GM12878 (cell line): ENCODE results near the gene ACHE. TPM values are rescaled to one million over a fixed set of nuclear protein-coding genes. Genes with fewer than 3 reads are reported as not detected.

Source experiments
- ATAC-seq: fragments of 200-7000 bp; cut with Tn5 transposase; 3 replicates; pipeline ENCODE4 v1.9.1; 2020; ENCODE audit warnings: mild to moderate bottlenecking, moderate library complexity
- BruUV-seq: library from RNA; stranded (reverse); fragments of 400-500 nt; replicated peaks from 2 replicates; lab custom pipeline; 2021; lab: Mats Ljungman, UMichigan
- CTCF ChIA-PET: fragments of 300-600 bp; sonication (Branson Sonifier 250); formaldehyde crosslinking; extraction: SDS; loops from one replicate; lab custom pipeline; 2021; ENCODE audit warnings: inconsistent platforms; lab: Yijun Ruan, JAX
- POLR2A ChIA-PET: fragments of 350-600 bp; formaldehyde crosslinking; extraction: SDS; loops from one replicate; lab custom pipeline; 2021; ENCODE audit warnings: inconsistent platforms; lab: Charles Lee
- RAD21 ChIA-PET: fragments of 300-600 bp; sonication (Branson Sonifier 250); formaldehyde crosslinking; loops from one replicate; lab custom pipeline; 2023; ENCODE audit warnings: antibody characterized with exemption; ENCODE audit not compliant: unreplicated experiment; lab: Charles Lee
- SMC1A ChIA-PET: fragments of 300-600 bp; sonication (Branson Sonifier 250); formaldehyde crosslinking; loops from one replicate; lab custom pipeline; 2023; ENCODE audit not compliant: unreplicated experiment, uncharacterized antibody; lab: Charles Lee
- DNase-seq: peaks from one replicate; pipeline ENCODE4 v3.0.0-alpha.2; 2011; ENCODE audit warnings: low read depth, low spot score
- FAIRE-seq: peaks from 3 replicates; lab custom pipeline; 2011; peaks lifted over from hg19 to GRCh38; lab: Jason Lieb, UNC
- H2AFZ ChIP-seq: 2 replicates; pipeline ENCODE4 v1.6.0; 2011; ENCODE audit warnings: low read depth, low read length, control low read depth; ENCODE audit not compliant: control insufficient read depth
- H3K27ac ChIP-seq: 2 replicates; pipeline ENCODE4 v1.5.1; 2011; ENCODE audit warnings: control low read depth; ENCODE audit not compliant: control insufficient read depth, insufficient read depth
- H3K27me3 ChIP-seq, 2 experiments: replicated peaks in 1 of 2; 2 replicates each; pipeline versions ENCODE4 v1.6.0 to v1.6.1; 2011; ENCODE audit warnings: low read length in 1 of 2; ENCODE audit not compliant: control insufficient read depth in 2 of 2, insufficient read depth in 2 of 2
- H3K36me3 ChIP-seq, 2 experiments: 2 replicates each; pipeline ENCODE4 v1.5.1; 2011; ENCODE audit warnings: low read length in 1 of 2; ENCODE audit not compliant: control insufficient read depth in 2 of 2, insufficient read depth in 2 of 2
- H3K4me1 ChIP-seq: 2 replicates; pipeline ENCODE4 v1.6.1; 2011; ENCODE audit warnings: mild to moderate bottlenecking, low read length, moderate library complexity, mixed read lengths; ENCODE audit not compliant: control insufficient read depth, insufficient read depth
- H3K4me2 ChIP-seq: 2 replicates; pipeline ENCODE4 v1.6.0; 2011; ENCODE audit warnings: control low read depth; ENCODE audit not compliant: control insufficient read depth, insufficient read depth
- H3K4me3 ChIP-seq: fragments of 200-600 bp; sonication (generic); 2 replicates; pipeline ENCODE4 v1.5.1; 2016
- H3K79me2 ChIP-seq: 2 replicates; pipeline ENCODE4 v1.6.0; 2011; ENCODE audit warnings: low read length; ENCODE audit not compliant: control insufficient read depth, insufficient read depth
- H3K9ac ChIP-seq: 2 replicates; pipeline ENCODE4 v1.8.0; 2011; ENCODE audit warnings: low read length, control low read depth, mixed read lengths; ENCODE audit not compliant: control insufficient read depth, insufficient read depth
- H3K9me3 ChIP-seq: replicated peaks from 3 replicates; pipeline ENCODE4 v1.5.1; 2011; ENCODE audit warnings: mild to moderate bottlenecking, low read length; ENCODE audit not compliant: control insufficient read depth, insufficient read depth
- H4K20me1 ChIP-seq: 2 replicates; pipeline ENCODE4 v1.6.0; 2011; ENCODE audit not compliant: control insufficient read depth, insufficient read depth
- RAD21 ChIP-seq: IDR thresholded peaks from 2 replicates; pipeline ENCODE4 v1.6.1; 2011; ENCODE audit warnings: mild to moderate bottlenecking, low read depth, low read length, moderate library complexity; ENCODE audit not compliant: insufficient read depth
- STAT1 ChIP-seq: fragments of 450-650 bp; conservative IDR thresholded peaks from 2 replicates; pipeline ENCODE4 v1.6.1; 2014; ENCODE audit warnings: antibody characterized with exemption, mild to moderate bottlenecking
- SUZ12 ChIP-seq: fragments of 200-600 bp; sonication (generic); IDR thresholded peaks from one replicate; pipeline ENCODE4 v1.6.1; 2018; ENCODE audit warnings: antibody characterized with exemption, mild to moderate bottlenecking; ENCODE audit not compliant: unreplicated experiment
- WGBS: methylation state at CpG from one replicate; pipeline ENCODE4 v1.1.6; 2016; ENCODE audit warnings: low lambda C conversion rate; ENCODE audit not compliant: insufficient replicate concordance, insufficient coverage; ENCODE audit errors: missing lambda C conversion rate; 5-methylcytosine and 5-hydroxymethylcytosine counted together
- in situ Hi-C: fragments of 300-500 bp; cut with MboI; formaldehyde crosslinking; loops from 9 replicates; pipeline ENCODE4 v1.14.3; 2018; ENCODE audit warnings: mixed read lengths
- intact Hi-C: fragments of 100-400 bp; cut with micrococcal nuclease; formaldehyde crosslinking; loops from one replicate; pipeline ENCODE4 v1.14.2; 2022; ENCODE audit not compliant: unreplicated experiment
- polyA plus RNA-seq, 11 experiments: library from polyadenylated mRNA; depleted of rRNA in 4 of 11; unstranded in 6 of 11; stranded (reverse) in 5 of 11; fragments of >200 nt; fragmentation: Nextera tagmentation in 4 of 11; fragmentation: Illumina TruSeq in 1 of 11; extraction: Ambion mirVana in 4 of 11; extraction: Trizol in 1 of 11; gene quantifications; 1 replicate in 1 of 11; 2 replicates in 10 of 11; pipeline versions ENCODE4 v1.2.1 to v1.2.3, GENCODE V29; 2011 to 2016; ENCODE audit warnings: inconsistent platforms in 2 of 11, missing spikeins in 2 of 11, low read depth in 1 of 11
- total RNA-seq, 4 experiments: library from RNA; depleted of rRNA in 3 of 4; stranded (reverse); fragments of >200 nt in 3 of 4; fragmentation: Illumina TruSeq in 1 of 4; extraction: Trizol in 1 of 4; gene quantifications; 2 replicates each; pipeline versions ENCODE4 v1.2.1 to v1.2.3, GENCODE V29; 2013 to 2021
- TF ChIP-seq, protein P1 (sequence below): fragments of 450-650 bp; IDR thresholded peaks from 2 replicates; pipeline ENCODE4 v1.6.1; 2016; ENCODE audit warnings: mild to moderate bottlenecking

ACHE gene
- total and polyA plus RNA-seq, 10 of the 15 experiments (the other 5 are each of a cell fraction or from before 2014, with no cell fraction given), result 0.07 to 5.1 (median 2.3) TPM; not detected in 1

DNA sequence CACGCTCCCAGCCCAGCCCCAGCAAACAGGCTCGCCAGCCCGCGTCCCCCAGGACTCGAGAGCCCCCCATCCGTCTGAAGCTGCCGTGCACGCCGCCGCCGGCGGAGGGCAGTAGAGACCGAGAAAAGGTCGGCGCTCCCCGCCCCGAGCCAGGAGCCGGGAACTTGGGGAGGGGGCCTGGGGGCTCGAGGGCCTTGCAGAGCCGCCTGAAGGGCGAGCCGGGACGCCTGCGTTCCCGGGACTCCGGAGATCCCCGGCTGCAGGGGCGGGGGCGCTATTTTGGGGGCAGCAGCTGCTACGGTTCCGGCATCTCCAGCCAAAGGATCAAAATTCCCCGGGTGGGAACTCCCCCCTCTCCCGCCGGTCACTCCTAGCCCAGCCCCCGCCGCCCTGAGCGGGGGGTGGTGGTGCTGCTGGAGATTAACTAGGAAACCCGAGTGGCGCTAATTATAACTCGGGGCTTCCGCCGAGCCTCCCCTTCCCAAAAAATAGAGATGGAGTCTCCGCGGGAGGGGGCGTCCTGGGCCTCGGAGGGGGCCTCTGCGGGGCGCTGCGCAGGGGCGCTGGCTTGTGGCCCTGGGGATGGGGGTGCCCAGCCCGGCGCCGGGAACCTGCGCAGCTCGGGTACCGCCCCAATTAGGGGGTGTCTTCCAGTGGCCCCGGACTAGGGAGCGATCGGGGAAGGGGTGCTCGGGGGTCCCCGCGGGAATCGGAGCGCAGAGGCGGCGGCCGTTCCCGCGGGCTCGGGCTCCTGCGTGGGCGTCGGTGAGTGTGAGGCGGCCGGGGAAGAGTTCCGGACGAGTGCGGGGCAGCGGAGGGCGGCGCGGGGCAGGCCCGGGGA, 608 bp downstream of the ACHE start (continued):
- TF ChIP-seq RAD21, result peak; percentile 72
- 0 out of 2 replicates have a peak, but pooled peaks have one; percentile 28 for TF ChIP-seq STAT1

DNA sequence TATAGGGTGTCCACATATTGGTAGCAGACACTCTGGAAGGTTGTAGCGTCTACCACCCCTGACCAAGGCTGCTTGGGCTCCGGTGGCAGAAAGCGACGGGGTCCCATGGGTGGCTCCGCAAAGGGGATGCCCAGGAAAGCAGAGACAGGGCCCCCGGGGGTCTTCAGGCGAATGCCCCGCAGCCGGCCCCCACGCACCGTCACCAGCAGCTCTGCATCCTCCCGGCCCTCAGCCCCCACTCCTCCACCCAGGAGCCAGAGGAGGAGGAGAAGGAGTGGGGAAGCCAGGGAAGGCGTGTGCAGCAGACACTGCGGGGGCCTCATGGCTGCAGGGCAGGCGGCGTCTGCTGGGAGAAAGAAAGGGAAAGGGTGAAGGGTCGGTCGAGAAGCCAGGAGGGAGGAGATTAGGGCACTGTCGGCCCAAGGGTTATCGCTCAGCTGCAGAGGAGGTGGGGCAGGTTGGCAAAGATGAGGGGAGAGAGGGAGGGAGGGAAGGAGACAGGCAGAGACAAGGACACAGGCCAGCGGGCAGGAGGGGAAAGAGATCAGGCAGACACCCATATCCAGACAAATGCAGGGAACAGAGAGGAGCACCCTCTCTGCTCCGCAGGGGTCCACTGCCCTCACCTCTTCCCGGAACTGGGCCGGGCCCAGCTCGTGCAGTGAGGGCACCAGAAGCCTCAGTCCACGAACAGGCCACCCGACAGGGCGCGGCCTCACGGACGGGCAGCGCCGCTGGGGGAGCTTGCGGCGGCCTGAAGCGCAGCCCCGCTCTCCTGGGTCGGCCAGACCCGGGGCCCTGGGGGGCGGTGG, 1.6 kb downstream of the ACHE start:
- 43% methylated on average over 22 of the region's 40 CpGs for WGBS

More for the DNA sequence above, 1.6 kb downstream of the ACHE start:
- no peaks in the 10 kb centered on the region for H3K9me3 ChIP-seq
- H3K9ac ChIP-seq, result peak overlapping the region; percentile 27; the same call in 1 of the 2 replicates
- TF ChIP-seq, protein P1, sequence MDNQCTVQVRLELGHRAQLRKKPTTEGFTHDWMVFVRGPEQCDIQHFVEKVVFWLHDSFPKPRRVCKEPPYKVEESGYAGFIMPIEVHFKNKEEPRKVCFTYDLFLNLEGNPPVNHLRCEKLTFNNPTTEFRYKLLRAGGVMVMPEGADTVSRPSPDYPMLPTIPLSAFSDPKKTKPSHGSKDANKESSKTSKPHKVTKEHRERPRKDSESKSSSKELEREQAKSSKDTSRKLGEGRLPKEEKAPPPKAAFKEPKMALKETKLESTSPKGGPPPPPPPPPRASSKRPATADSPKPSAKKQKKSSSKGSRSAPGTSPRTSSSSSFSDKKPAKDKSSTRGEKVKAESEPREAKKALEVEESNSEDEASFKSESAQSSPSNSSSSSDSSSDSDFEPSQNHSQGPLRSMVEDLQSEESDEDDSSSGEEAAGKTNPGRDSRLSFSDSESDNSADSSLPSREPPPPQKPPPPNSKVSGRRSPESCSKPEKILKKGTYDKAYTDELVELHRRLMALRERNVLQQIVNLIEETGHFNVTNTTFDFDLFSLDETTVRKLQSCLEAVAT, result peak; percentile 39; the same call in 1 of the 2 replicates
- no peak for TF ChIP-seq SUZ12
- intact Hi-C loops (loop anchor here (1.0 to 5.0 kb wide), 2 partner anchors 73 to 183 kb away; partner anchors contain the start of gene MUC12), in situ Hi-C loops (loop anchor here (5.0 kb wide), 1 partner anchor 163 kb away; no protein-coding TSS in a partner anchor)
- FAIRE-seq (no peak), ATAC-seq (no peak), DNase-seq (no peak)
- H3K4me3 ChIP-seq, result peak overlapping the region; percentile 78; the same call in 1 of the 2 replicates
- H3K79me2 ChIP-seq, result peaks cover 4% of the 10 kb centered on the region
- no peak overlapping the region for H3K27ac ChIP-seq
- no peaks in the 10 kb centered on the region for H3K36me3 ChIP-seq
- peaks cover 6 to 7% of the 10 kb centered on the region in 2 experiments for H3K27me3 ChIP-seq
- H3K4me1 ChIP-seq, result peaks cover 20% of the 10 kb centered on the region
- H2AFZ ChIP-seq, result no peak overlapping the region
- H3K4me2 ChIP-seq, result peak overlapping the region; percentile 82
- ChIA-PET CTCF (interaction anchor here (0.6 to 2.5 kb wide), 12 partner anchors 19 to 300 kb away, joined by 3 to 17 read pairs (median 4); partner anchors contain the start of genes SLC12A9 and SRRT), RAD21 (interaction anchor here (0.6 to 1.5 kb wide), 3 partner anchors 42 to 665 kb away, joined by 3 to 4 read pairs (median 3); partner anchors contain the start of gene SLC12A9), POLR2A (interaction anchor here (0.5 to 1.1 kb wide), 3 partner anchors 19 to 207 kb away, joined by 3 to 4 read pairs (median 4); partner anchors contain the start of gene SRRT), SMC1A (interaction anchor here (1.4 to 1.9 kb wide), 3 partner anchors 164 to 250 kb away, joined by 3 to 5 read pairs (median 4); no protein-coding TSS in a partner anchor)
- BruUV-seq, result no TSS peak
- H4K20me1 ChIP-seq, result no peaks in the 10 kb centered on the region
